ENCODE measurements around the gene GPATCH1. TPM values are rescaled to one million over a fixed set of nuclear protein-coding genes. Genes with fewer than 3 reads are reported as not detected.
"Not testable (repeated sequence)": the region's sequence is repeated elsewhere in the genome, so short reads cannot be mapped to it uniquely, and the experiment has no call there.

The GPATCH1 gene
- total RNA-seq, 1 experiment from 2014 or later = 16.6 TPM

- intact Hi-C loops (cut with micrococcal nuclease; ENCODE audit: unreplicated experiment); H3K27me3 ChIP-seq (replicated peaks; ENCODE audit: insufficient read depth, low read depth, low read length, poor library complexity); CTCF ChIA-PET; H3K36me3 ChIP-seq (ENCODE audit: insufficient read depth, low read length, poor library complexity, severe bottlenecking); H3K4me3 ChIP-seq (ENCODE audit: low read depth, low read length, poor library complexity, severe bottlenecking); DNase-seq (ENCODE audit: low spot score); H3K4me1 ChIP-seq (ENCODE audit: insufficient read depth, low read length, poor library complexity, severe bottlenecking); H3K27ac ChIP-seq (ENCODE audit: low read depth, low read length, poor library complexity, severe bottlenecking); POLR2A ChIA-PET (ENCODE audit: low non-redundant PET); H3K9me3 ChIP-seq (ENCODE audit: low read depth, low read length, poor library complexity, severe bottlenecking): not testable (repeated sequence)
- TSS peak; percentile 99 for BruUV-seq (replicated peaks)
These were observed 43.6 kb upstream of the GPATCH1 start for GRCh38 chr19:33037168-33038025.

GRCh38 chr19:33039108-33039599, 41.8 kb upstream of the GPATCH1 start:
- intact Hi-C loops (cut with micrococcal nuclease; ENCODE audit: unreplicated experiment) = no loop called here

GRCh38 chr19:33039815-33040214, 41.2 kb upstream of the GPATCH1 start:
- no peaks in the 10 kb centered on the region for H3K4me1 ChIP-seq (ENCODE audit: insufficient read depth, low read length, poor library complexity, severe bottlenecking)
- TF ChIP-seq CTCF (conservative IDR thresholded peaks at IDR 0.05; ENCODE audit: low read depth, low read length) (no peak), EZH2 (IDR thresholded peaks at IDR 0.05; ENCODE audit: borderline replicate concordance, low read depth, low read length, poor library complexity, severe bottlenecking) (no peak)
- CTCF ChIA-PET = no interaction called here

More at GRCh38 chr19:33039108-33039599, 41.8 kb upstream of the GPATCH1 start:
- H3K4me1 ChIP-seq (ENCODE audit: insufficient read depth, low read length, poor library complexity, severe bottlenecking) = no peaks in the 10 kb centered on the region
- H3K27me3 ChIP-seq (replicated peaks; ENCODE audit: insufficient read depth, low read depth, low read length, poor library complexity) = no peaks in the 10 kb centered on the region
- no peak for DNase-seq (ENCODE audit: low spot score)
- H3K4me3 ChIP-seq (ENCODE audit: low read depth, low read length, poor library complexity, severe bottlenecking) = no peak overlapping the region
- H3K9me3 ChIP-seq (ENCODE audit: low read depth, low read length, poor library complexity, severe bottlenecking) = no peaks in the 10 kb centered on the region
- ChIA-PET POLR2A (ENCODE audit: low non-redundant PET) (no interaction called here), CTCF (no interaction called here)
- H3K27ac ChIP-seq (ENCODE audit: low read depth, low read length, poor library complexity, severe bottlenecking) = no peak overlapping the region
- TF ChIP-seq CTCF (conservative IDR thresholded peaks at IDR 0.05; ENCODE audit: low read depth, low read length) (no peak), EZH2 (IDR thresholded peaks at IDR 0.05; ENCODE audit: borderline replicate concordance, low read depth, low read length, poor library complexity, severe bottlenecking) (no peak)
- no TSS peak for BruUV-seq (replicated peaks)
- H3K36me3 ChIP-seq (ENCODE audit: insufficient read depth, low read length, poor library complexity, severe bottlenecking) = no peaks in the 10 kb centered on the region

More at GRCh38 chr19:33039815-33040214, 41.2 kb upstream of the GPATCH1 start:
- Histone ChIP-seq H3K4me3 (ENCODE audit: low read depth, low read length, poor library complexity, severe bottlenecking) (no peak overlapping the region), H3K36me3 (ENCODE audit: insufficient read depth, low read length, poor library complexity, severe bottlenecking) (no peaks in the 10 kb centered on the region), H3K27me3 (replicated peaks; ENCODE audit: insufficient read depth, low read depth, low read length, poor library complexity) (no peaks in the 10 kb centered on the region), H3K9me3 (ENCODE audit: low read depth, low read length, poor library complexity, severe bottlenecking) (no peaks in the 10 kb centered on the region), H3K27ac (ENCODE audit: low read depth, low read length, poor library complexity, severe bottlenecking) (no peak overlapping the region)
- intact Hi-C loops (cut with micrococcal nuclease; ENCODE audit: unreplicated experiment) = no loop called here
- POLR2A ChIA-PET (ENCODE audit: low non-redundant PET) = no interaction called here
- no peak for DNase-seq (ENCODE audit: low spot score)
- BruUV-seq (replicated peaks) = no TSS peak
